Measurements from ENCODE around the gene ZNF280D. TPM values are rescaled to one million over a fixed set of nuclear protein-coding genes. Genes with fewer than 3 reads are reported as not detected.

Gene ZNF280D
- total and polyA plus RNA-seq, 2 of the 8 experiments (the other 6 are each of a cell fraction or from before 2014, with no cell fraction given): 7.4 to 27.5 TPM

DNA sequence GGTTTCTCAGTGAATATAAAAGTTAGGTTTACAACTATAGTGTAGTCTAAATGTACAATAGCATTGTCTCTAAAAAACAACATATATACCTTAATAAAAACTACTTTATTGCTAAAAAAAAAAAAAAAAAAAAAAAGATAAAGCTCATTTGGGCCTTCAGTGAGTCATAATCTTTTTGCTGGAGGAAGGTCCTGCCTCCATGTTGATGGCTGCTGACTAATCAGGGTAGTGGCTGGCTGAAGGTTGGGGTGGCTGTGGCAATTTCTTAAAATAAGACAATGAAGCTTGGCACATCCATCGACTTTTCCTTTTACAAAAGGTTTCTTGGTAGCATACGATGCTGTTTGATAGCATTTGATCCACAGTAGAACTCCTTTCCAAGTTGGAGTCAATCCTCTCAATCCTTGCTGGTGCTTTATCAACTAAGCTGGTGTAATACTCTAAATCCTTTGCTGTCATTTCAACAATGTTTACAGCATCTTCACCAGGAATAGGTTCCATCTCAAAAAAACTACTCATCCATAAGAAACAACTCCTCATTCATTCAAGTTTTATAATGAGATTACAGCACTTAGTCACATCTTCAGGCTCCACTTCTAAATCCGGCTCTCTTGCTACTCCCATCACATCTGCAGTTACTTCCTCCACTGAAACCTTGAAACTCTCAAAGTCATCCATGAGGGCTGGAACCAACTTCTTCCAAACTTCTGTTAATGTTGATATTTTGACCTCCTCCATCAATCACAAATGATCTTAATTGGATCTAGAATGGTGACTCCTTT is 13.3 kb downstream of the ZNF280D start (continued):
- TF ChIP-seq, protein P1, sequence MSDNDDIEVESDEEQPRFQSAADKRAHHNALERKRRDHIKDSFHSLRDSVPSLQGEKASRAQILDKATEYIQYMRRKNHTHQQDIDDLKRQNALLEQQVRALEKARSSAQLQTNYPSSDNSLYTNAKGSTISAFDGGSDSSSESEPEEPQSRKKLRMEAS (IDR thresholded peaks at IDR 0.05): no peak
- TF ChIP-seq, protein P2, sequence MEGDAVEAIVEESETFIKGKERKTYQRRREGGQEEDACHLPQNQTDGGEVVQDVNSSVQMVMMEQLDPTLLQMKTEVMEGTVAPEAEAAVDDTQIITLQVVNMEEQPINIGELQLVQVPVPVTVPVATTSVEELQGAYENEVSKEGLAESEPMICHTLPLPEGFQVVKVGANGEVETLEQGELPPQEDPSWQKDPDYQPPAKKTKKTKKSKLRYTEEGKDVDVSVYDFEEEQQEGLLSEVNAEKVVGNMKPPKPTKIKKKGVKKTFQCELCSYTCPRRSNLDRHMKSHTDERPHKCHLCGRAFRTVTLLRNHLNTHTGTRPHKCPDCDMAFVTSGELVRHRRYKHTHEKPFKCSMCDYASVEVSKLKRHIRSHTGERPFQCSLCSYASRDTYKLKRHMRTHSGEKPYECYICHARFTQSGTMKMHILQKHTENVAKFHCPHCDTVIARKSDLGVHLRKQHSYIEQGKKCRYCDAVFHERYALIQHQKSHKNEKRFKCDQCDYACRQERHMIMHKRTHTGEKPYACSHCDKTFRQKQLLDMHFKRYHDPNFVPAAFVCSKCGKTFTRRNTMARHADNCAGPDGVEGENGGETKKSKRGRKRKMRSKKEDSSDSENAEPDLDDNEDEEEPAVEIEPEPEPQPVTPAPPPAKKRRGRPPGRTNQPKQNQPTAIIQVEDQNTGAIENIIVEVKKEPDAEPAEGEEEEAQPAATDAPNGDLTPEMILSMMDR (IDR thresholded peaks at IDR 0.05; ENCODE audit: control extremely low read depth in 1 of 3, insufficient read depth in 1 of 3, low read depth in 1 of 3, low read length in 3 of 3): no peak
- no peak for TF ChIP-seq TCF12 (IDR thresholded peaks at IDR 0.05; ENCODE audit: low read depth, low read length)
- TF ChIP-seq SIRT6 (IDR thresholded peaks at IDR 0.05; ENCODE audit: low read length): no peak
- TF ChIP-seq SIN3A (conservative IDR thresholded peaks at IDR 0.05 in 1 of 2, IDR thresholded peaks at IDR 0.05 in 1 of 2; ENCODE audit: low read depth in 1 of 2, low read length in 2 of 2): no peak
- TF ChIP-seq, protein P3, sequence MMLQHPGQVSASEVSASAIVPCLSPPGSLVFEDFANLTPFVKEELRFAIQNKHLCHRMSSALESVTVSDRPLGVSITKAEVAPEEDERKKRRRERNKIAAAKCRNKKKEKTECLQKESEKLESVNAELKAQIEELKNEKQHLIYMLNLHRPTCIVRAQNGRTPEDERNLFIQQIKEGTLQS (IDR thresholded peaks at IDR 0.05; ENCODE audit: insufficient read depth, low read depth, low read length): no peak
- no peak for TF ChIP-seq EP300 (IDR thresholded peaks at IDR 0.05; ENCODE audit: borderline replicate concordance in 1 of 2, low read depth in 2 of 2, low read length in 2 of 2)
- no peak for TF ChIP-seq CBX5 (IDR thresholded peaks at IDR 0.05; ENCODE audit: low read depth, low read length)

Measured in H1 (cell line).